COLO668 (cell line): Measurements from ENCODE around the gene GBA3.

ENCODE experiments used
- DNase-seq: peaks from one replicate; lab custom pipeline; 2025; ENCODE audit not compliant: unreplicated experiment; lab: John Stamatoyannopoulos, UW

The GBA3 gene

GRCh38 chr4:22778547-22779163 is 85.9 kb downstream of the GBA3 start:
- DNase-seq, result no peak

DNA sequence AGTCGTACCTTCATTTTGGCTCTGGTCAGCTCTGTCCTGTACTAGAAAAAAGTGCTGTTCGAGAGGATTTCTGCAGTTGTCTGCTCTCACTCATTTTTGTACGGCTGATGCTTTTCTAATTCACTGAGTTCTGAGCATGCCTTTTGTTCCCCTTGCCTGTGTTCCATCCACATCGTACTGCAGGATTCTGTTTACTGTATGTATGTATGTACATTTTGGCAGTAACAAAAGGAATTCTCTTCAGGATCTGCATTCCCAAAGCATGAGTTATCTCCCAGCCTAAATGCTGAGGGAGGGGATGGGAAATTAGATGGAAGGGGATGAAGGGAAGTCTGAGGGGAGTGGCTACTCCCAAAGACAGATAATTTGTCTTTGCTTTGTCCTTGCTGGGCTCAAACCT is 87.6 kb downstream of the GBA3 start:
- DNase-seq, result no peak

DNA sequence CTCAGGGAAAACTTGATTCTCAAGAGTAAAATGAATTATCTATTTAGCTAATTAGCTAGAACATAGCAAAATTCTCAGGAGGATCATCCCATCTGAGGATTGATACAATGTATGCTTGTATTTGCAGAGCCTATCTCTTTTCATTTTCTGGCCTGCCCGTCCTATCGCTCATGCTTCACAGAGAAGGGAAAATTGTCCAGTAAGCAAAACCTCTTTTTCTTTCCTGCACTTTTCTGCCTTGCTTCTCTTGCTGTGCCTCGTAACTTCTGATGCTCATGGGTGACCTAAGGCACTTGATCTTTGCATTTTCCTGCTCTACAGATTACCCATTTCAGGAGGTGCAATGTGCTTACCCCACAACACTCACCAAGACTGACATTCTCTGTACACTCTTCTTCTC is 88.1 kb downstream of the GBA3 start:
- no peak for DNase-seq

- DNase-seq, result no peak
Measured at GRCh38 chr4:22787753-22788375, 95.1 kb downstream of the GBA3 start.

DNA sequence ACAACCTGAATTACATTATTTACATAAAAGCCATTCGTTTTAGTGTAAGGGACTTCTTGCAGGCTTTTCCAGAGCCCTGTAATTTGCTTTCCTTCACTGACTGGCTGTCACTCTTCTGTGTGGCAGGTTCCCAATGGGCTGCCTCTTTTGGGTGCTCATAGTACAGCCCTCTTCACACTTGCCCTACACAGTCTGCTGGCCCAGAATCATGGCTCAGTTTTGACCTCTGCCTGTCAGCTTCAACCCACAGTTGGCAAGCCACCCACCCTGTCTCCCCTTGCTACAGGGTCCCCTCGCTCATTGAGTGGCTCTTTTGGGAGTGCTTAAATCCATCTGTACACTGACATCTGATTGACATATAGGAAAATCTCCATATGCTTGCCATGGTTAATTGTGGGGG is 97.9 kb downstream of the GBA3 start:
- DNase-seq, result no peak

GRCh38 chr4:22794732-22795131 is 102.0 kb downstream of the GBA3 start:
- DNase-seq, result no peak

DNA sequence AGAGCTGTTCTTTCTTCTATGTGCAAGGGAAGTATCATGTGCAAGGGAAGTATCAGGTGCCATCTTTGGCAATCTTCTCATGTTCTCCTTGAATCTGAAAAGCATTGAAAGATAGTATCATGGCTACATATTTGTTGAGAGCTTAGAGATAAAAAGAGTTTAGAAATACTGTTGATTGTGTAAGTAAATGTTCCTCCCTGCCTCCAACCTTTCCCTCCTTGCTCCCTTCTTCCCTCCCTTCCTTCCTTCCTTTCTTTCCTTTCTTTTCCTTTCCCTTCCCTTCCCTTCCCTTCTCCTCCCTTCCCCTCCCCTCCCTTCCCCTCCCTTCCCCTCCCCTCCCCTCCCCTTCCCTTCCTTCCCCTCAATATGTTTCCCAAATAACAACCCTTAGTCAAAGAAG is 108.7 kb downstream of the GBA3 start:
- no peak for DNase-seq

GRCh38 chr4:22802876-22803275 is 110.1 kb downstream of the GBA3 start:
- no peak for DNase-seq

- DNase-seq, result no peak
Measured at GRCh38 chr4:22803512-22803911, 110.8 kb downstream of the GBA3 start.

DNA sequence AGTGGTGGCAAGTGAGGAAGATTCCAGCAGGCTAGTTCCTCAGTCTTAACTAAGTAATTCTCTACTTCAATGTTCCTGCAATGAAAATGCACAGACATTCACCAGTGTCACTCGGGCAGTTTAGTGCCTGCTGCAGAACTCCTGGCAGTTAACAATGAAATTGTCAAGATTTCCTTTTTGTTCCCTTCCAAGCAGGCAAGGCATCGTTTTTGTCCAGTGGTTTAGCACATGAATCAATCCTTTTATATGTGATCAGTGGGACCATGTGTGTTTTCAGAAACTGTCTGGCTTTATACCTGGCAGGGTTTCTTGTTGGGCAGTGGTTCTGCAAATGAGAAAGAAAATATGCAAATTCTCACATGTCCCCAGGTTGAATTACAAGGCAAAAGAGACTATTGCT is 122.2 kb downstream of the GBA3 start:
- no peak for DNase-seq

DNA sequence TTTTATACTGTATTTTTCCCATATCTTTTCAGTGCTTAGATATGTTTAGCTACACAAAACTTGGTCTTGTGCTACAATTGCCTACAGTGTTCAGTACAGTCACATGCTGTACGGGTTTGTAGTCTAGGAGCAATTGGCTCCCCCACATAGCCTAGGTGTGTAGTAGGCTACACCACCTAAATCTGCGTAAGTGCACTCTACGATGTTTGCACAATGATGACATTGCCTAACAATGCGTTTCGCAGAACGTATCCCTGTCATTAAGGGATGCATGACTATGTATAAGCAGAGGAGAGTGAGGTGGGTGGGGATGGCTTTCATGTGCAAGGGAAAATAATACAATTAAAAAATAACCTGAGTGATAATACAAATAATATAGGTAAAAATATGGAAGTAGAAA is 131.4 kb downstream of the GBA3 start:
- DNase-seq, result no peak

DNA sequence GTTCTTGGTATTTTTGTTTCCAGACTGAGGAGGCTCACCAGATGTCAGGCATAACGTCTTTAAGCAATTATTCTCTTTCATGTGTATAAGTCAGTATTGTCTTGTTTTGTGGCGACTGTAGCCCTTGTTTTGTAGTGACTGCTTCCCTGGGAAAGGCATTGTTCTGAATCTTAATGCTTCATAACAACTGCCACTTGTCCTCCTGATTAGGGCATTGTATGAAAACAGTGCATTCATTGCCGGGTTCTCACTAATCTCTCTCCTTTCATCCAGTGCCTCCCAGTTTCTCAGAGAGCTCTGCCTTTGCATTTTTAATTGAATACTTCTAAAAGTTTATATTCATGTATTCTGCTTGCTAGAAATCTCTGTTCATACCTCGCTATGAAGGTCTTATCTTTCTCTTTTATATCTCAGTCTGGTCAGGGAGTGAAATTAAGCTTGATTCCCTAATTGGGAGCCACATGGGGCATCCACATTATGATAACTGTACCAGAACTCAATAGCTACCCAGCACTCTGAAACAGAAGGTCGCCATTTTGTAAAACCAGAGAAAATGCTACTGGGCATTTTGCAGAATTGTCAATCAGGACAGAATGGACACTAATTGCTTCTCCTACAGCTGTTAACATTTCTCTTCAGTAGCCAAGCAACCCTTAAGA is 149.8 kb downstream of the GBA3 start:
- DNase-seq, result no peak

- no peak for DNase-seq
Measured at GRCh38 chr4:22848332-22848731, 155.6 kb downstream of the GBA3 start.

DNA sequence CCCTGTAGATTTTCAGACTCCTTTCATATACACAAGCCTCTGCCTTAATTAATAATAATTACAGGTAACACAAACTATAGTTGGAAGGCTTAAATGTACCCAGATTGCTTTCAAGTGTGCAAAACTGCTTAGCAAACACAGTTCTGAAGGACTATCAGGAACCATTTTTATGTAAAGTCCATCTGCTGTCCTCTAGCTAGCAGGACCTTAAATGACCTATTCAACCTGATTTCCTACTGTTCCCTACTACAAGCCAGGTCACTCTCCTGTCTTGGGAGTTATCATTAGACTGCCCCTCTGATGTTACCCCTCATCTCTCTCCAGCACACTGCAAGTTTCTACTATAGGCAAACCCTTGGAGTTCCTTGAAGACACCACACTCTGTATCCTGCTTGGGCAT is 157.3 kb downstream of the GBA3 start:
- DNase-seq, result no peak

- no peak for DNase-seq
Measured at GRCh38 chr4:22850630-22851029, 157.9 kb downstream of the GBA3 start.

DNA sequence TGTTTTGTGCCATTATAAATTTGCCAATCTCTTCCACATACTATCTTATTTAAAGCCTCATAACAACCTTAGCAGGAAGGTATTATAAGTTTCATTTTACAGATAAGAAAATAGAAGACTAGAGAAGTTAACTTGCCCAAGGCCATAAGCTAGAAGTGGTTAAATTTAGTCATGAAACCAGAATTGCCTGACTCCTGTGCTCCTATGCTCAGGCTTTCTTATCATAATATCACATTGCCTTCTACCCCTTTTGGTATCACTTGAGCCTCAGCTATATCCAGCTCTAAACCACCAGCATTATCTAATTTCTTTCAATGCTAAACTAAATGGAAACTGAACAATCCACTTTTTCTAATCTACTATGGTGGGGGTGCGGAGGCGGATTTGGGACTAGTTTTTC is 164.7 kb downstream of the GBA3 start:
- no peak for DNase-seq

GRCh38 chr4:22859318-22859717 is 166.6 kb downstream of the GBA3 start:
- DNase-seq, result no peak
